ENCODE measurements around the gene PUS10. TPM values are rescaled to one million over a fixed set of nuclear protein-coding genes. Genes with fewer than 3 reads are reported as not detected.

Gene PUS10
- total and polyA plus RNA-seq, 12 donors: 2.2 to 10.6 (median 6.3) TPM

GRCh38 chr2:61023670-61024069, 5.6 kb upstream of the PUS10 start:
- peaks cover 6 to 21% of the 10 kb centered on the region in 2 donors for H3K4me1 ChIP-seq (replicated peaks in 1 of 2)
- H3K27ac ChIP-seq: no peak overlapping the region
- 83 to 98% (median 90%) methylated on average over 4 of the region's 4 CpGs for WGBS, 4 donors
- H3K4me3 ChIP-seq: no peak overlapping the region
- TF ChIP-seq, protein P1, sequence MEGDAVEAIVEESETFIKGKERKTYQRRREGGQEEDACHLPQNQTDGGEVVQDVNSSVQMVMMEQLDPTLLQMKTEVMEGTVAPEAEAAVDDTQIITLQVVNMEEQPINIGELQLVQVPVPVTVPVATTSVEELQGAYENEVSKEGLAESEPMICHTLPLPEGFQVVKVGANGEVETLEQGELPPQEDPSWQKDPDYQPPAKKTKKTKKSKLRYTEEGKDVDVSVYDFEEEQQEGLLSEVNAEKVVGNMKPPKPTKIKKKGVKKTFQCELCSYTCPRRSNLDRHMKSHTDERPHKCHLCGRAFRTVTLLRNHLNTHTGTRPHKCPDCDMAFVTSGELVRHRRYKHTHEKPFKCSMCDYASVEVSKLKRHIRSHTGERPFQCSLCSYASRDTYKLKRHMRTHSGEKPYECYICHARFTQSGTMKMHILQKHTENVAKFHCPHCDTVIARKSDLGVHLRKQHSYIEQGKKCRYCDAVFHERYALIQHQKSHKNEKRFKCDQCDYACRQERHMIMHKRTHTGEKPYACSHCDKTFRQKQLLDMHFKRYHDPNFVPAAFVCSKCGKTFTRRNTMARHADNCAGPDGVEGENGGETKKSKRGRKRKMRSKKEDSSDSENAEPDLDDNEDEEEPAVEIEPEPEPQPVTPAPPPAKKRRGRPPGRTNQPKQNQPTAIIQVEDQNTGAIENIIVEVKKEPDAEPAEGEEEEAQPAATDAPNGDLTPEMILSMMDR (IDR thresholded peaks at IDR 0.05): no peak
- TF ChIP-seq POLR2A (IDR thresholded peaks at IDR 0.05): no peak
- H3K36me3 ChIP-seq (replicated peaks in 1 of 2): peaks cover 0 to 6% of the 10 kb centered on the region in 2 donors
- no peaks in the 10 kb centered on the region for H3K27me3 ChIP-seq
- no peak for DNase-seq
- intact Hi-C loops (cut with DNase I): no loop called here
- peaks cover 0 to 4% (median 0%) of the 10 kb centered on the region in 3 donors for H3K9me3 ChIP-seq (replicated peaks in 1 of 3)

GRCh38 chr2:61021228-61021660, 3.2 kb upstream of the PUS10 start:
- WGBS, 4 donors: 81 to 100% (median 86%) methylated on average over 2 to 6 of the region's 6 CpGs
- Histone ChIP-seq H3K4me1 (replicated peaks in 1 of 2) (peaks cover 9 to 29% of the 10 kb centered on the region in 2 donors), H3K4me3 (no peak overlapping the region), H3K9me3 (replicated peaks in 1 of 3) (peaks cover 0 to 4% (median 0%) of the 10 kb centered on the region in 3 donors), H3K27ac (no peak overlapping the region), H3K36me3 (replicated peaks in 1 of 2) (peaks cover 0 to 6% of the 10 kb centered on the region in 2 donors), H3K27me3 (no peaks in the 10 kb centered on the region)
- no peak for DNase-seq
- TF ChIP-seq, protein P1 (IDR thresholded peaks at IDR 0.05): no peak
- no peak for TF ChIP-seq POLR2A (IDR thresholded peaks at IDR 0.05)
- intact Hi-C loops (cut with DNase I): no loop called here

GRCh38 chr2:61018798-61019197, 743 bp upstream of the PUS10 start:
- Histone ChIP-seq H3K27ac (peak overlapping the region in 2 of 5 donors; percentile 67 to 85), H3K27me3 (no peaks in the 10 kb centered on the region), H3K36me3 (replicated peaks in 1 of 2) (no peaks in the 10 kb centered on the region), H3K4me3 (peak overlapping the region in 1 of 4 donors; percentile 95), H3K9me3 (replicated peaks in 1 of 3) (peaks cover 0 to 4% (median 0%) of the 10 kb centered on the region in 3 donors), H3K4me1 (replicated peaks in 1 of 2) (peaks cover 9 to 37% of the 10 kb centered on the region in 2 donors)
- no peak for DNase-seq
- TF ChIP-seq POLR2A (IDR thresholded peaks at IDR 0.05): no peak
- TF ChIP-seq, protein P1 (IDR thresholded peaks at IDR 0.05): no peak
- 29 to 34% (median 31%) methylated on average over 6 of the region's 6 CpGs for WGBS, 4 donors
- intact Hi-C loops (cut with DNase I): no loop called here

GRCh38 chr2:61018318-61018755, 282 bp upstream of the PUS10 start:
- H3K9me3 ChIP-seq (replicated peaks in 1 of 3): peaks cover 0 to 4% (median 0%) of the 10 kb centered on the region in 3 donors
- peak overlapping the region in 4 of 5 donors; percentile 67 to 90 (median 87) for H3K27ac ChIP-seq
- H3K36me3 ChIP-seq (replicated peaks in 1 of 2): no peaks in the 10 kb centered on the region
- H3K4me3 ChIP-seq: peak overlapping the region; percentile 56 to 96 (median 85)
- H3K27me3 ChIP-seq: no peaks in the 10 kb centered on the region
- TF ChIP-seq, protein P1 (IDR thresholded peaks at IDR 0.05): no peak
- no peak for TF ChIP-seq POLR2A (IDR thresholded peaks at IDR 0.05)
- intact Hi-C loops (cut with DNase I): no loop called here
- peaks cover 9 to 37% of the 10 kb centered on the region in 2 donors for H3K4me1 ChIP-seq (replicated peaks in 1 of 2)
- WGBS, 4 donors: 0 to 1% (median 1%) methylated on average over 7 of the region's 7 CpGs
- no peak for DNase-seq

Measured in adrenal gland (tissue), 12 donors.